ENCODE data around the gene RP2. TPM values are rescaled to one million over a fixed set of nuclear protein-coding genes. Genes with fewer than 3 reads are reported as not detected.

The RP2 gene
- polyA plus RNA-seq, 1 donor (not counting 4 experiments of a cell fraction or from before 2014, with no cell fraction given), result 20.9 TPM

GRCh38 chrX:46904626-46905025 lies 67.8 kb downstream of the RP2 start:
- no peaks in the 10 kb centered on the region for H3K36me3 ChIP-seq (ENCODE audit: control insufficient read depth in 2 of 2, extremely low read depth in 1 of 2, insufficient read depth in 2 of 2, low read length in 2 of 2)
- no peaks in the 10 kb centered on the region for H3K27me3 ChIP-seq (ENCODE audit: control insufficient read depth, extremely low read depth, insufficient read depth, low read length)
- no peaks in the 10 kb centered on the region for H3K9me1 ChIP-seq (ENCODE audit: control insufficient read depth, extremely low read depth, insufficient read depth, low read length)
- no peak overlapping the region for H3K4me3 ChIP-seq (ENCODE audit: control insufficient read depth in 2 of 3, extremely low read depth in 1 of 3, insufficient read depth in 2 of 3, low read depth in 1 of 3, low read length in 3 of 3)
- no peaks in the 10 kb centered on the region for H3K9me3 ChIP-seq (ENCODE audit: control insufficient read depth, low read depth, low read length)
- no peaks in the 10 kb centered on the region for H4K20me1 ChIP-seq (ENCODE audit: control insufficient read depth, extremely low read depth, insufficient read depth, low read length)
- no peak overlapping the region for H3K4me2 ChIP-seq (ENCODE audit: control insufficient read depth, extremely low read depth, insufficient read depth, low read depth, low read length)
- no peak overlapping the region for H2AFZ ChIP-seq (ENCODE audit: control insufficient read depth, low read length)
- H3K79me2 ChIP-seq (ENCODE audit: control insufficient read depth, insufficient read depth, low read length), result no peaks in the 10 kb centered on the region
- FAIRE-seq, result no peak
- dilution Hi-C loops (cut with MboI; ENCODE audit: extremely low pct_ligation_motif_present, low sequenced_read_pairs), result no loop called here
- DNase-seq (ENCODE audit: low read depth, low spot score), result no peak
- no peaks in the 10 kb centered on the region for H3K4me1 ChIP-seq (ENCODE audit: control insufficient read depth, extremely low read depth, insufficient read depth, low read length)
- no peak overlapping the region for H3K27ac ChIP-seq (ENCODE audit: control insufficient read depth, insufficient read depth, low read length)
- H3K9ac ChIP-seq (ENCODE audit: control insufficient read depth, extremely low read depth, insufficient read depth, low read length), result no peak overlapping the region
- TF ChIP-seq EZH2 (IDR thresholded peaks at IDR 0.05; ENCODE audit: low read length), result no peak

- Histone ChIP-seq H3K9me3 (ENCODE audit: control insufficient read depth, low read depth, low read length) (no peaks in the 10 kb centered on the region), H3K4me2 (ENCODE audit: control insufficient read depth, extremely low read depth, insufficient read depth, low read depth, low read length) (no peak overlapping the region), H3K4me3 (ENCODE audit: control insufficient read depth in 2 of 3, extremely low read depth in 1 of 3, insufficient read depth in 2 of 3, low read depth in 1 of 3, low read length in 3 of 3) (no peak overlapping the region), H2AFZ (ENCODE audit: control insufficient read depth, low read length) (no peak overlapping the region), H3K27ac (ENCODE audit: control insufficient read depth, insufficient read depth, low read length) (no peak overlapping the region), H3K27me3 (ENCODE audit: control insufficient read depth, extremely low read depth, insufficient read depth, low read length) (no peaks in the 10 kb centered on the region), H3K9ac (ENCODE audit: control insufficient read depth, extremely low read depth, insufficient read depth, low read length) (no peak overlapping the region), H3K36me3 (ENCODE audit: control insufficient read depth in 2 of 2, extremely low read depth in 1 of 2, insufficient read depth in 2 of 2, low read length in 2 of 2) (no peaks in the 10 kb centered on the region), H3K4me1 (ENCODE audit: control insufficient read depth, extremely low read depth, insufficient read depth, low read length) (no peaks in the 10 kb centered on the region), H4K20me1 (ENCODE audit: control insufficient read depth, extremely low read depth, insufficient read depth, low read length) (no peaks in the 10 kb centered on the region), H3K9me1 (ENCODE audit: control insufficient read depth, extremely low read depth, insufficient read depth, low read length) (no peaks in the 10 kb centered on the region), H3K79me2 (ENCODE audit: control insufficient read depth, insufficient read depth, low read length) (peaks cover 12% of the 10 kb centered on the region)
- no peak for DNase-seq (ENCODE audit: low read depth, low spot score)
- no peak for FAIRE-seq
- TF ChIP-seq EZH2 (IDR thresholded peaks at IDR 0.05; ENCODE audit: low read length) (no peak), CTCF (optimal IDR thresholded peaks at IDR 0.05 in 1 of 3, IDR thresholded peaks at IDR 0.05 in 1 of 3, conservative IDR thresholded peaks at IDR 0.05 in 1 of 3; ENCODE audit: extremely low read depth in 1 of 3, insufficient read depth in 2 of 3, low read length in 3 of 3) (no peak)
- dilution Hi-C loops (cut with MboI; ENCODE audit: extremely low pct_ligation_motif_present, low sequenced_read_pairs), result no loop called here
These were observed 73.6 kb downstream of the RP2 start for GRCh38 chrX:46910415-46910814.

- DNase-seq (ENCODE audit: low read depth, low spot score), result no peak
- TF ChIP-seq EZH2 (IDR thresholded peaks at IDR 0.05; ENCODE audit: low read length) (no peak), CTCF (optimal IDR thresholded peaks at IDR 0.05 in 1 of 3, IDR thresholded peaks at IDR 0.05 in 1 of 3, conservative IDR thresholded peaks at IDR 0.05 in 1 of 3; ENCODE audit: extremely low read depth in 1 of 3, insufficient read depth in 2 of 3, low read length in 3 of 3) (peak in 1 of 3 experiments; percentile 19)
- no peaks in the 10 kb centered on the region for H3K4me1 ChIP-seq (ENCODE audit: control insufficient read depth, extremely low read depth, insufficient read depth, low read length)
- H3K9me1 ChIP-seq (ENCODE audit: control insufficient read depth, extremely low read depth, insufficient read depth, low read length), result no peaks in the 10 kb centered on the region
- H3K9ac ChIP-seq (ENCODE audit: control insufficient read depth, extremely low read depth, insufficient read depth, low read length), result peak within 1 kb of the TSS; percentile 68
- no peak within 1 kb of the TSS for H3K27ac ChIP-seq (ENCODE audit: control insufficient read depth, insufficient read depth, low read length)
- H3K27me3 ChIP-seq (ENCODE audit: control insufficient read depth, extremely low read depth, insufficient read depth, low read length), result no peaks in the 10 kb centered on the region
- H3K4me2 ChIP-seq (ENCODE audit: control insufficient read depth, extremely low read depth, insufficient read depth, low read depth, low read length), result peak within 1 kb of the TSS; percentile 63
- H3K9me3 ChIP-seq (ENCODE audit: control insufficient read depth, low read depth, low read length), result no peaks in the 10 kb centered on the region
- FAIRE-seq, result no peak
- peak within 1 kb of the TSS; percentile 27 for H2AFZ ChIP-seq (ENCODE audit: control insufficient read depth, low read length)
- H4K20me1 ChIP-seq (ENCODE audit: control insufficient read depth, extremely low read depth, insufficient read depth, low read length), result no peaks in the 10 kb centered on the region
- peaks cover 20% of the 10 kb centered on the region for H3K79me2 ChIP-seq (ENCODE audit: control insufficient read depth, insufficient read depth, low read length)
- peak within 1 kb of the TSS; percentile 59 to 68 (median 60) for H3K4me3 ChIP-seq (ENCODE audit: control insufficient read depth in 2 of 3, extremely low read depth in 1 of 3, insufficient read depth in 2 of 3, low read depth in 1 of 3, low read length in 3 of 3)
- dilution Hi-C loops (cut with MboI; ENCODE audit: extremely low pct_ligation_motif_present, low sequenced_read_pairs), result no loop called here
- no peaks in the 10 kb centered on the region for H3K36me3 ChIP-seq (ENCODE audit: control insufficient read depth in 2 of 2, extremely low read depth in 1 of 2, insufficient read depth in 2 of 2, low read length in 2 of 2)
These were observed 75.3 kb downstream of the RP2 start, which contains the start of gene JADE3 for GRCh38 chrX:46912098-46912602. JADE3 (plus strand) TSS chrX:46912421; CDS start chrX:46984895, 72,474 bp downstream.

Measured in keratinocyte (primary cell).